HepG2 (cell line): Measurements from ENCODE around the gene SENP5. TPM values are rescaled to one million over a fixed set of nuclear protein-coding genes. Genes with fewer than 3 reads are reported as not detected.

ENCODE experiments used
- ATAC-seq: fragments of 200-7000 bp; cut with Tn5 transposase; 3 replicates; pipeline ENCODE4 v1.9.1; 2020; ENCODE audit warnings: mild to moderate bottlenecking, moderate library complexity
- BruUV-seq: library from RNA; stranded (reverse); fragments of 400-500 nt; replicated peaks from 2 replicates; lab custom pipeline; 2021; lab: Mats Ljungman, UMichigan
- CTCF ChIA-PET: fragments of 300-600 bp; formaldehyde crosslinking; extraction: SDS; loops from one replicate; lab custom pipeline; 2021; ENCODE audit warnings: low total read pairs, inconsistent platforms, low intra/inter-chr PET ratio; lab: Yijun Ruan, JAX
- POLR2A ChIA-PET: fragments of 350-600 bp; sonication (Branson Sonifier 250); formaldehyde crosslinking; loops from one replicate; lab custom pipeline; 2020; ENCODE audit warnings: antibody characterized with exemption, inconsistent platforms; lab: Yijun Ruan, JAX
- DNase-seq: peaks from one replicate; pipeline ENCODE4 v3.0.0-alpha.2; 2015; ENCODE audit warnings: low spot score
- FAIRE-seq: peaks from 3 replicates; lab custom pipeline; 2011; peaks lifted over from hg19 to GRCh38; lab: Jason Lieb, UNC
- H2AFZ ChIP-seq: one replicate; pipeline ENCODE4 v1.6.1; 2011; ENCODE audit warnings: low read length, inconsistent platforms
- H3K27ac ChIP-seq: fragments of 300-600 bp; 3 replicates; pipeline ENCODE4 v1.8.0; 2011; ENCODE audit warnings: mixed run types, mild to moderate bottlenecking, mixed read lengths, low read length, inconsistent platforms; ENCODE audit not compliant: insufficient read depth; ENCODE audit errors: extremely low read length
- H3K27me3 ChIP-seq, 2 experiments: fragments of 200-600 bp in 1 of 2; 2 replicates in 1 of 2; 3 replicates in 1 of 2; pipeline versions ENCODE4 v1.6.0 to v1.8.0; 2011; ENCODE audit warnings: low read length in 2 of 2, mild to moderate bottlenecking in 2 of 2, moderate library complexity in 2 of 2, inconsistent platforms in 1 of 2; ENCODE audit not compliant: insufficient read depth in 2 of 2, control insufficient read depth in 1 of 2
- H3K36me3 ChIP-seq, 2 experiments: fragments of 200-600 bp in 1 of 2; replicated peaks in 1 of 2; 2 replicates in 1 of 2; 3 replicates in 1 of 2; pipeline versions ENCODE4 v1.5.1 to v1.8.0; 2011; ENCODE audit warnings: low read length in 2 of 2, inconsistent platforms in 1 of 2; ENCODE audit not compliant: insufficient read depth in 2 of 2, control insufficient read depth in 1 of 2
- H3K4me1 ChIP-seq: 2 replicates; pipeline ENCODE4 v1.5.1; 2012; ENCODE audit warnings: low read length, inconsistent platforms; ENCODE audit not compliant: insufficient read depth
- H3K4me2 ChIP-seq: 2 replicates; pipeline ENCODE4 v1.6.0; 2011; ENCODE audit warnings: low read depth, low read length, inconsistent platforms
- H3K4me3 ChIP-seq, 3 experiments: fragments of 200-600 bp in 1 of 3; sonication (generic), shearing (Covaris generic) in 1 of 3; replicated peaks in 1 of 3; 2 replicates each; pipeline ENCODE4 v1.5.1; 2011 to 2016; ENCODE audit warnings: low read length in 3 of 3, inconsistent platforms in 2 of 3, low read depth in 2 of 3, mild to moderate bottlenecking in 2 of 3, control low read depth in 1 of 3, mixed read lengths in 1 of 3; ENCODE audit not compliant: insufficient read depth in 1 of 3
- H3K79me2 ChIP-seq: one replicate; pipeline ENCODE4 v1.6.1; 2011; ENCODE audit warnings: low read length, inconsistent platforms; ENCODE audit not compliant: insufficient read depth
- H3K9ac ChIP-seq: 2 replicates; pipeline ENCODE4 v1.6.0; 2011; ENCODE audit warnings: mild to moderate bottlenecking, low read depth, low read length, inconsistent platforms; ENCODE audit not compliant: insufficient read depth
- H3K9me3 ChIP-seq: 2 replicates; pipeline ENCODE4 v1.5.1; 2012; ENCODE audit warnings: mild to moderate bottlenecking, low read length
- H4K20me1 ChIP-seq: 2 replicates; pipeline ENCODE4 v1.6.0; 2011; ENCODE audit warnings: inconsistent platforms, mild to moderate bottlenecking, low read length, moderate library complexity; ENCODE audit not compliant: insufficient read depth
- ASH2L ChIP-seq: fragments of 300-600, 200-600 bp; sonication (generic); IDR thresholded peaks from 2 replicates; pipeline ENCODE4 v1.7.0; 2017; ENCODE audit warnings: low read depth, mild to moderate bottlenecking, moderate library complexity, mixed read lengths, low read length; ENCODE audit not compliant: insufficient read length
- FOSL1 ChIP-seq: sonication (generic); formaldehyde crosslinking; IDR thresholded peaks from 2 replicates; pipeline ENCODE4 v1.9.0; 2021; ENCODE audit warnings: missing genetic modification reagents, borderline replicate concordance
- SOX13 ChIP-seq, 3 experiments: fragments of 450-650 bp in 1 of 3; sonication (generic) in 1 of 3; formaldehyde crosslinking in 1 of 3; IDR thresholded peaks in 2 of 3; conservative IDR thresholded peaks in 1 of 3; 2 replicates each; pipeline versions ENCODE4 v1.5.0 to v1.6.1; 2016 to 2020; ENCODE audit warnings: antibody characterized with exemption in 1 of 3, mild to moderate bottlenecking in 1 of 3, missing compliant biosample characterization in 1 of 3, missing genetic modification reagents in 1 of 3, moderate library complexity in 1 of 3
- ZNF160 ChIP-seq: sonication (generic); formaldehyde crosslinking; IDR thresholded peaks from 2 replicates; pipeline ENCODE4 v1.8.0; 2022; ENCODE audit warnings: mild to moderate bottlenecking, inconsistent platforms, missing genetic modification reagents
- WGBS: methylation state at CpG from one replicate; pipeline ENCODE4 v1.1.6; 2017; ENCODE audit warnings: low lambda C conversion rate; 5-methylcytosine and 5-hydroxymethylcytosine counted together
- in situ Hi-C: cut with HindIII; loops from 2 replicates; pipeline ENCODE4 v1.10.0; 2017; ENCODE audit warnings: low pct_unique_long_range_greater_than_20kb; ENCODE audit not compliant: extremely low pct_ligation_motif_present
- intact Hi-C: fragments of 100-400 bp; cut with micrococcal nuclease; formaldehyde crosslinking; loops from one replicate; pipeline ENCODE4 v1.10.0; 2022; ENCODE audit not compliant: unreplicated experiment
- polyA plus RNA-seq, 8 experiments: library from polyadenylated mRNA; depleted of rRNA in 3 of 8; stranded (reverse) in 7 of 8; unstranded in 1 of 8; fragments of >200 nt; fragmentation: Illumina TruSeq in 4 of 8; extraction: Trizol in 4 of 8; gene quantifications; 2 replicates each; pipeline versions ENCODE4 v1.2.1 to v1.2.3, GENCODE V29; 2011 to 2016; ENCODE audit warnings: low read depth in 4 of 8, missing spikeins in 1 of 8, mixed read lengths in 1 of 8; ENCODE audit not compliant: insufficient read depth in 1 of 8
- total RNA-seq, 5 experiments: library from RNA; depleted of rRNA; stranded (reverse); fragments of >200 nt; fragmentation: Illumina TruSeq; extraction: Trizol; gene quantifications; 2 replicates each; pipeline ENCODE4 v1.2.3, GENCODE V29; 2016; ENCODE audit warnings: low read depth in 1 of 5

Gene SENP5
- total and polyA plus RNA-seq, 2 of the 13 experiments (the other 11 are each of a cell fraction or from before 2014, with no cell fraction given): 17.6 to 30.9 TPM

DNA sequence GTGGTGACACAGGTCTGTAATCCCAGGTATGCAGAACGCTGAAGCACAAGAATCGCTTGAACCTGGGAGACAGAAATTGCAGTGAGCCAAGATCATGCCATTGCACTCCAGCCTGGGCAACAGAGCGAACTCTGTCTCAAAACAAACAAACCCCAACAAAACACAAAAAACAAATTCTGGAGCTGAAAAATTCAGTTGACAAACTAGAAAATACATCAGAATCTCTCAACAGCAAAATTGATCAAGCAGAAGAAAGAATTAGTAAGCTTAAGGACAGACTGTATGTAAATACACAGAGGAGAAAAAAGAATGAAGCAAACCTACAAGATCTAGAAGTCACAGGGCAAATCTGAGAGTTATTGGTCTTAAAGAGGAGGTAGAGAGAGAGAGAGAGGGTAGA, 49.3 kb downstream of the SENP5 start:
- H3K27ac ChIP-seq: no peak overlapping the region
- H3K36me3 ChIP-seq: peaks cover 4 to 14% of the 10 kb centered on the region in 2 experiments
- H3K4me1 ChIP-seq: peaks cover 20% of the 10 kb centered on the region
- no peaks in the 10 kb centered on the region for H3K9me3 ChIP-seq
- H4K20me1 ChIP-seq: no peaks in the 10 kb centered on the region
- ChIA-PET CTCF (no interaction called here), POLR2A (no interaction called here)
- no peaks in the 10 kb centered on the region for H3K79me2 ChIP-seq
- H3K9ac ChIP-seq: no peak overlapping the region
- H2AFZ ChIP-seq: no peak overlapping the region
- H3K4me2 ChIP-seq: no peak overlapping the region
- FAIRE-seq (no peak), DNase-seq (no peak), ATAC-seq (no peak)
- 95% methylated on average over 3 of the region's 3 CpGs for WGBS
- H3K4me3 ChIP-seq: no peak overlapping the region
- no TSS peak for BruUV-seq
- intact Hi-C loops: no loop called here
- TF ChIP-seq ZNF160 (CRISPR knock-in tag) (peak; percentile 94; the same call in 1 of the 2 replicates), FOSL1 (CRISPR knock-in tag) (no peak)
- in situ Hi-C loops: no loop called here
- no peaks in the 10 kb centered on the region for H3K27me3 ChIP-seq

DNA sequence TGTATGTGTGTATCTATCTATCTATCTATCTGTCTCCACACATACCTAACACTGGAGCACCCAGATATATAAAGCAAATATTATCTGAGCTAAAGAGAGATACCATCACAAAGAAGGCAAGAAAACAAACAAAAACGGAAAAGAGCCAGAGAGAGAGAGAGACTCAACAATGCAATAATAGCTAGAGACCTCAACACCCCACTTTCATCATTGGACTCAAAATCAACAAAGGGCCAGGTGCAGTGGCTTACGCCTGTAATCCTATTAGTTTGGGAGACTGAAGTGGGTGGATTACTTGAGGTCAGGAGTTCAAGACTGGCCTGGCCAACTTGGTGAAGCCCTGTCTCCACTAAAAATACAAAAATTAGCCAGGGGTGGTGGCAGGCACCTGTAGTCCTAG, 51.2 kb downstream of the SENP5 start:
- ChIA-PET POLR2A (no interaction called here), CTCF (no interaction called here)
- Histone ChIP-seq H3K27me3 (no peaks in the 10 kb centered on the region), H3K4me1 (peaks cover 20% of the 10 kb centered on the region), H3K27ac (no peak overlapping the region), H3K9me3 (no peaks in the 10 kb centered on the region), H4K20me1 (no peaks in the 10 kb centered on the region), H3K36me3 (peaks cover 6 to 26% of the 10 kb centered on the region in 2 experiments), H3K4me3 (no peak overlapping the region), H3K4me2 (no peak overlapping the region), H2AFZ (no peak overlapping the region), H3K9ac (no peak overlapping the region), H3K79me2 (no peaks in the 10 kb centered on the region)
- FAIRE-seq (no peak), ATAC-seq (no peak), DNase-seq (peak; percentile 18)
- WGBS: 85% methylated on average over 2 of the region's 2 CpGs
- TF ChIP-seq ASH2L (no peak), SOX13 (IDR thresholded peaks at IDR 0.05) (no peak), SOX13 (CRISPR knock-in tag; conservative IDR thresholded peaks at IDR 0.05 in 1 of 2, IDR thresholded peaks at IDR 0.05 in 1 of 2) (peak in 1 of 2 experiments; percentile 68; a peak in 2 of 4 replicates)
- BruUV-seq: no TSS peak
- intact Hi-C loops (no loop called here), in situ Hi-C loops (no loop called here)
